Erythroblast (primary cell): ENCODE data around the gene TMIE.

Source experiments
- GATA1 ChIP-seq: IDR thresholded peaks from 2 replicates; pipeline ENCODE4 v1.6.1; 2011; ENCODE audit warnings: low read depth, mild to moderate bottlenecking, control low read depth, low read length, moderate library complexity
- POLR2A ChIP-seq: IDR thresholded peaks from 2 replicates; pipeline ENCODE4 v1.6.1; 2011; ENCODE audit warnings: mild to moderate bottlenecking, low read length

GRCh38 chr3:46705751-46706552 is 4.8 kb downstream of the TMIE start:
- TF ChIP-seq POLR2A (no peak), GATA1 (no peak)
